ENCODE results near the gene FAM107A. TPM values are rescaled to one million over a fixed set of nuclear protein-coding genes. Genes with fewer than 3 reads are reported as not detected.

FAM107A gene
- total RNA-seq, 4 donors from 2014 or later: 35.7 to 107 (median 92.7) TPM

DNA sequence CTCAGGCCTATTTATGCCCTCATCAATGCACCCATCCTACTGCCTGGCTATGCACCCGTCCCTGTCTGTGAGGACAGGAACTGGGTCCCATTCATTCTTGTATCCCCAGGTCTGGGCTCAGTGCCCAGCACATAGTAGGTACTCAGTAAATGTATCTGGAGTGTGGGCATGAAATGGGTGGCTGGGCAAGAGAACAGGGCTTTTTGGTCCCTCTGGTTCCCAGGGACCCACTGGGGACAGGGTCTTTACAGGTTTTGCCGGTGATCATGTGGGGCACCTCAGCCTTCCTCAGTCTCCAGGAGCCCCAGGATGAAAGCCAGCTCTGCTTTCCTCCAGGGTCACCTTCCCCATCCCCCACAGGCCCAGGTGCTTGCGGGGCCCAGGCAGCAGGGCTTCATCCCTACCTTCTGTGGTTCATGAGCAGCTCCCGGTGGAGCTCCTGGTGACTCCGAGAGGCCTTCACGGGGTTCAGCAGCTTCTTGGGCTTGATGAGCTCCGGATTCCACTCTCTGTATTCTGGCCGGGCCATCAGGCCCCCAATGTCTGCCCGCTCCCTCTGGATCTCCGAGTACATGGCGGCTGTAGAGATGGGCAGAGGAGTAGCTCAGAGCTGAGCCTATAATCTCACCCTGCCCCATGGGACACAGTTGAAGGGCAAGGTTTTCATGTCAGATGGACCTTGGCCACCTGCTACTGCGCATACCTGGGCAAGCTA lies 7.7 kb downstream of the FAM107A start:
- DNase-seq (ENCODE audit: extremely low spot score): no peak
- peaks cover 9 to 56% (median 23%) of the 10 kb centered on the region in 4 donors for H3K36me3 ChIP-seq
- TF ChIP-seq CTCF (IDR thresholded peaks at IDR 0.05) (no peak), EP300 (IDR thresholded peaks at IDR 0.05) (no peak), POLR2A (IDR thresholded peaks at IDR 0.05; ENCODE audit: low read depth) (no peak)
- H3K4me1 ChIP-seq: peaks cover 14 to 29% (median 25%) of the 10 kb centered on the region in 4 donors
- H3K27ac ChIP-seq (replicated peaks in 1 of 4): no peak overlapping the region
- no peaks in the 10 kb centered on the region for H3K9me3 ChIP-seq
- H3K27me3 ChIP-seq: no peaks in the 10 kb centered on the region
- intact Hi-C loops (cut with DNase I): no loop called here
- 96% methylated on average over 9 of the region's 12 CpGs for WGBS
- no peak overlapping the region for H3K4me3 ChIP-seq

DNA sequence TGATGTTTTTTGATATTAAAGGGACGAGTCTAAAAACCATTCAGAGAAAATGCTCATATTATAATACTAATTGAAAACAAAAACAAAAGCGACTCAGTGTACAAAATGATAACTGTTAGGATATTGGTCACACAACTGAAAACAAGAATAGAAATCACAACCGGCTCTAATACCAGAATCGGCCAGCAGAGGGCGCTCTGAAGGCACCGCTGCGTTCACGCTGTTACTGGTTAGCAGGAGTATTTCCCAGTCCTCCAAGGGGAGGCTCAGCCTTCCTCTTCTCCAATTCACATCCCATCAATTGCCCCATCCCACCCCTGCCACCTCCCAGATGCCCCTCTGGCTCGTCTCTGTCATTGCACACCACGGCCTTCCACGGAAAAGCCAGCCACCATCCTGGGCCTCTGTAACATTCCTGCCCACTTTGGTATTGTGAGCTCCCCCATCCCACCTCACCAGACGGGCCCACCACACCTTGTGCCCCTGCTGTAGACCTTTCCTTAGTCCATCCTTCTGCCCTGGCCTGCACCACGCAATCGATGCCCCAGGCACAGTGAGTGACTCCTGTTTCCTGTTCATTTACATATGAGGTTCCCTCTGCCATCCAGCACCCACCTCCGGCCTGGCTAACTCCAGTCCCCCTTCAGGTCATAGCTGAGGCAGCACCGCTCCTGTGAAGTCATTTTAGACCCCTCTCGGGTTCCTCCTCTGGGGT lies 8.5 kb downstream of the FAM107A start:
- peak; percentile 88 to 95 (median 94) for TF ChIP-seq CTCF (IDR thresholded peaks at IDR 0.05)
- peak in 1 of 2 donors; percentile 27 for TF ChIP-seq POLR2AphosphoS5 (IDR thresholded peaks at IDR 0.05)
- TF ChIP-seq EP300 (IDR thresholded peaks at IDR 0.05): no peak
- TF ChIP-seq POLR2A (IDR thresholded peaks at IDR 0.05; ENCODE audit: low read depth): no peak
- peaks cover 10 to 22% (median 18%) of the 10 kb centered on the region in 4 donors for H3K4me1 ChIP-seq
- intact Hi-C loops (cut with DNase I): loop anchor here (1.0 kb wide), 1 partner anchor 62 kb away; no protein-coding TSS in a partner anchor
- peaks cover 9 to 63% (median 27%) of the 10 kb centered on the region in 4 donors for H3K36me3 ChIP-seq
- H3K4me3 ChIP-seq: no peak overlapping the region
- WGBS: 31% methylated on average over 17 of the region's 17 CpGs
- H3K27ac ChIP-seq (replicated peaks in 1 of 4): no peak overlapping the region
- H3K9me3 ChIP-seq: no peaks in the 10 kb centered on the region
- peak; percentile 95 for DNase-seq (ENCODE audit: extremely low spot score)
- no peaks in the 10 kb centered on the region for H3K27me3 ChIP-seq

GRCh38 chr3:58567251-58567515 lies 10.0 kb downstream of the FAM107A start:
- Histone ChIP-seq H3K36me3 (peaks cover 9 to 65% (median 28%) of the 10 kb centered on the region in 4 donors), H3K4me3 (no peak overlapping the region), H3K9me3 (no peaks in the 10 kb centered on the region), H3K27me3 (no peaks in the 10 kb centered on the region), H3K4me1 (peaks cover 0 to 12% (median 8%) of the 10 kb centered on the region in 4 donors), H3K27ac (replicated peaks in 1 of 4) (no peak overlapping the region)
- intact Hi-C loops (cut with DNase I): no loop called here
- WGBS: 91% methylated on average over 7 of the region's 7 CpGs
- no peak for DNase-seq (ENCODE audit: extremely low spot score)
- no peak for TF ChIP-seq POLR2AphosphoS5 (IDR thresholded peaks at IDR 0.05)
- no peak for TF ChIP-seq CTCF (IDR thresholded peaks at IDR 0.05)
- TF ChIP-seq EP300 (IDR thresholded peaks at IDR 0.05): no peak
- TF ChIP-seq POLR2A (IDR thresholded peaks at IDR 0.05; ENCODE audit: low read depth): no peak

- no peak for DNase-seq (ENCODE audit: extremely low spot score)
- peaks cover 0 to 12% (median 8%) of the 10 kb centered on the region in 4 donors for H3K4me1 ChIP-seq
- 94% methylated on average over 9 of the region's 9 CpGs for WGBS
Measured at GRCh38 chr3:58566398-58567250, 10.6 kb downstream of the FAM107A start.

More at GRCh38 chr3:58566398-58567250, 10.6 kb downstream of the FAM107A start:
- Histone ChIP-seq H3K27me3 (no peaks in the 10 kb centered on the region), H3K27ac (replicated peaks in 1 of 4) (no peak overlapping the region), H3K4me3 (no peak overlapping the region), H3K36me3 (peaks cover 9 to 64% (median 28%) of the 10 kb centered on the region in 4 donors), H3K9me3 (no peaks in the 10 kb centered on the region)
- intact Hi-C loops (cut with DNase I): no loop called here
- no peak for TF ChIP-seq POLR2A (IDR thresholded peaks at IDR 0.05; ENCODE audit: low read depth)
- TF ChIP-seq CTCF (IDR thresholded peaks at IDR 0.05): no peak
- no peak for TF ChIP-seq POLR2AphosphoS5 (IDR thresholded peaks at IDR 0.05)
- TF ChIP-seq EP300 (IDR thresholded peaks at IDR 0.05): no peak

All from esophagus muscularis mucosa (tissue), 4 donors.